Neural crest cell (in vitro differentiated cells): ENCODE data around the gene PCDHB11. TPM values are rescaled to one million over a fixed set of nuclear protein-coding genes. Genes with fewer than 3 reads are reported as not detected.
A peak's percentile ranks its signal among the peaks of the same experiment; 100 is the strongest.
"Not testable (repeated sequence)": the region's sequence is repeated elsewhere in the genome, so short reads cannot be mapped to it uniquely, and the experiment has no call there.

Experiments used
- DNase-seq: peaks from one replicate; pipeline ENCODE4 v3.0.0; 2021; ENCODE audit warnings: low read depth, mixed read lengths, low spot score
- H3K27ac Mint-ChIP-seq: one replicate; pipeline ENCODE4 v1.8.0; 2021; ENCODE audit warnings: mild to moderate bottlenecking, mixed read lengths; ENCODE audit not compliant: unreplicated experiment
- H3K27me3 Mint-ChIP-seq: 2 replicates; pipeline ENCODE4 v1.8.0; 2021; ENCODE audit warnings: low read depth, mild to moderate bottlenecking, mixed read lengths
- H3K36me3 Mint-ChIP-seq: 2 replicates; pipeline ENCODE4 v1.8.0; 2021; ENCODE audit warnings: low read depth, mild to moderate bottlenecking, mixed read lengths
- H3K4me1 Mint-ChIP-seq: 2 replicates; pipeline ENCODE4 v1.8.0; 2021; ENCODE audit warnings: mixed read lengths
- H3K4me3 Mint-ChIP-seq: one replicate; pipeline ENCODE4 v1.8.0; 2021; ENCODE audit warnings: mild to moderate bottlenecking, mixed read lengths
- H3K9me3 Mint-ChIP-seq: 2 replicates; pipeline ENCODE4 v1.8.0; 2021; ENCODE audit warnings: mixed read lengths
- total RNA-seq: library from RNA; stranded (reverse); gene quantifications from 2 replicates; pipeline ENCODE4 v1.2.1, GENCODE V29; 2021
- TF ChIP-seq, protein P1 (sequence below): fragments of 200-600 bp; sonication (generic); conservative IDR thresholded peaks from 2 replicates; pipeline ENCODE4 v1.5.0; 2021; ENCODE audit warnings: antibody characterized with exemption, mild to moderate bottlenecking

The PCDHB11 gene
- total RNA-seq, 1 donor from 2014 or later: 3.6 TPM

DNA sequence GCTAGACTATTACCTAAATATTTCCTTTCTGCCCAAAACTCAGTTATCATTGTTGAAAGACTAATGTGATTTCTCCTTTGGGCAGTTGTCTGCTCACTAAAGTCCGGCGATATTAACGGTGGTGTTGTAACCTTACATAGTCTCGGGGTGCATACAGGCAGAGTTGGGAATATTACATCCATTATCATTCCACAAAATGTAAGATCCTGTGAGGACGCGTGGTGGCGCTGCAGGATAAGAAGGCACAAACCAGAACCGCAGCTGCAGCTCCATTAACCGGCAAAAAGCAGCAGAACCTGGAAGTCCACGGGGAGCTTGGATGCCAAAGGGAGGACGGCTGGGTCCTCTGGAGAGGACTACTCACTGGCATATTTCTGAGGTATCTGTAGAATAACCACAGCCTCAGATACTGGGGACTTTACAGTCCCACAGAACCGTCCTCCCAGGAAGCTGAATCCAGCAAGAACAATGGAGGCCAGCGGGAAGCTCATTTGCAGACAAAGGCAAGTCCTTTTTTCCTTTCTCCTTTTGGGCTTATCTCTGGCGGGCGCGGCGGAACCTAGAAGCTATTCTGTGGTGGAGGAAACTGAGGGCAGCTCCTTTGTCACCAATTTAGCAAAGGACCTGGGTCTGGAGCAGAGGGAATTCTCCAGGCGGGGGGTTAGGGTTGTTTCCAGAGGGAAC is 14.4 kb downstream of the PCDHB11 start, which contains the start of gene PCDHB13:
PCDHB13 (plus strand) TSS at position 264 of the 684 bp plus-strand sequence; CDS start at position 469, 205 bp downstream.
- peak within 1 kb of the TSS; percentile 41 for H3K4me3 Mint-ChIP-seq
- peaks cover 20% of the 10 kb centered on the region for H3K9me3 Mint-ChIP-seq
- peak; percentile 11 for DNase-seq
- H3K4me1 Mint-ChIP-seq, H3K27me3 Mint-ChIP-seq, H3K27ac Mint-ChIP-seq: not testable (repeated sequence)
- H3K36me3 Mint-ChIP-seq: peaks cover 51% of the 10 kb centered on the region
- TF ChIP-seq, protein P1, sequence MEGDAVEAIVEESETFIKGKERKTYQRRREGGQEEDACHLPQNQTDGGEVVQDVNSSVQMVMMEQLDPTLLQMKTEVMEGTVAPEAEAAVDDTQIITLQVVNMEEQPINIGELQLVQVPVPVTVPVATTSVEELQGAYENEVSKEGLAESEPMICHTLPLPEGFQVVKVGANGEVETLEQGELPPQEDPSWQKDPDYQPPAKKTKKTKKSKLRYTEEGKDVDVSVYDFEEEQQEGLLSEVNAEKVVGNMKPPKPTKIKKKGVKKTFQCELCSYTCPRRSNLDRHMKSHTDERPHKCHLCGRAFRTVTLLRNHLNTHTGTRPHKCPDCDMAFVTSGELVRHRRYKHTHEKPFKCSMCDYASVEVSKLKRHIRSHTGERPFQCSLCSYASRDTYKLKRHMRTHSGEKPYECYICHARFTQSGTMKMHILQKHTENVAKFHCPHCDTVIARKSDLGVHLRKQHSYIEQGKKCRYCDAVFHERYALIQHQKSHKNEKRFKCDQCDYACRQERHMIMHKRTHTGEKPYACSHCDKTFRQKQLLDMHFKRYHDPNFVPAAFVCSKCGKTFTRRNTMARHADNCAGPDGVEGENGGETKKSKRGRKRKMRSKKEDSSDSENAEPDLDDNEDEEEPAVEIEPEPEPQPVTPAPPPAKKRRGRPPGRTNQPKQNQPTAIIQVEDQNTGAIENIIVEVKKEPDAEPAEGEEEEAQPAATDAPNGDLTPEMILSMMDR: peak; percentile 52

DNA sequence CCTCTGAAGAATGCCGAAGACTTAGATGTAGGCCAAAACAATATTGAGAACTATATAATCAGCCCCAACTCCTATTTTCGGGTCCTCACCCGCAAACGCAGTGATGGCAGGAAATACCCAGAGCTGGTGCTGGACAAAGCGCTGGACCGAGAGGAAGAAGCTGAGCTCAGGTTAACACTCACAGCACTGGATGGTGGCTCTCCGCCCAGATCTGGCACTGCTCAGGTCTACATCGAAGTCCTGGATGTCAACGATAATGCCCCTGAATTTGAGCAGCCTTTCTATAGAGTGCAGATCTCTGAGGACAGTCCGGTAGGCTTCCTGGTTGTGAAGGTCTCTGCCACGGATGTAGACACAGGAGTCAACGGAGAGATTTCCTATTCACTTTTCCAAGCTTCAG is 15.2 kb downstream of the PCDHB11 start:
- H3K27me3 Mint-ChIP-seq, H3K4me1 Mint-ChIP-seq, DNase-seq, H3K27ac Mint-ChIP-seq, H3K4me3 Mint-ChIP-seq: not testable (repeated sequence)
- Mint-ChIP-seq H3K36me3 (peaks cover 52% of the 10 kb centered on the region), H3K9me3 (peaks cover 21% of the 10 kb centered on the region)

DNA sequence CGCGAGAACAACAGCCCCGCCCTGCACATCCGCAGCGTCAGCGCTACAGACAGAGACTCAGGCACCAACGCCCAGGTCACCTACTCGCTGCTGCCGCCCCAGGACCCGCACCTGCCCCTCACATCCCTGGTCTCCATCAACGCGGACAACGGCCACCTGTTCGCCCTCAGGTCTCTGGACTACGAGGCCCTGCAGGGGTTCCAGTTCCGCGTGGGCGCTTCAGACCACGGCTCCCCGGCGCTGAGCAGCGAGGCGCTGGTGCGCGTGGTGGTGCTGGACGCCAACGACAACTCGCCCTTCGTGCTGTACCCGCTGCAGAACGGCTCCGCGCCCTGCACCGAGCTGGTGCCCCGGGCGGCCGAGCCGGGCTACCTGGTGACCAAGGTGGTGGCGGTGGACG is 16.1 kb downstream of the PCDHB11 start:
- peaks cover 55% of the 10 kb centered on the region for H3K36me3 Mint-ChIP-seq

DNA sequence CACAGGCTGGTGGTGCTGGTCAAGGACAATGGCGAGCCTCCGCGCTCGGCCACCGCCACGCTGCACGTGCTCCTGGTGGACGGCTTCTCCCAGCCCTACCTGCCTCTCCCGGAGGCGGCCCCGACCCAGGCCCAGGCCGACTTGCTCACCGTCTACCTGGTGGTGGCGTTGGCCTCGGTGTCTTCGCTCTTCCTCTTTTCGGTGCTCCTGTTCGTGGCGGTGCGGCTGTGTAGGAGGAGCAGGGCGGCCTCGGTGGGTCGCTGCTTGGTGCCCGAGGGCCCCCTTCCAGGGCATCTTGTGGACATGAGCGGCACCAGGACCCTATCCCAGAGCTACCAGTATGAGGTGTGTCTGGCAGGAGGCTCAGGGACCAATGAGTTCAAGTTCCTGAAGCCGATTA is 16.6 kb downstream of the PCDHB11 start:
- DNase-seq, H3K4me1 Mint-ChIP-seq, H3K27me3 Mint-ChIP-seq, H3K27ac Mint-ChIP-seq, H3K4me3 Mint-ChIP-seq: not testable (repeated sequence)
- Mint-ChIP-seq H3K9me3 (peaks cover 28% of the 10 kb centered on the region), H3K36me3 (peaks cover 56% of the 10 kb centered on the region)

More for the DNA sequence above, 16.1 kb downstream of the PCDHB11 start:
- H3K27me3 Mint-ChIP-seq, H3K4me3 Mint-ChIP-seq, DNase-seq, H3K27ac Mint-ChIP-seq, H3K4me1 Mint-ChIP-seq: not testable (repeated sequence)
- peaks cover 28% of the 10 kb centered on the region for H3K9me3 Mint-ChIP-seq

DNA sequence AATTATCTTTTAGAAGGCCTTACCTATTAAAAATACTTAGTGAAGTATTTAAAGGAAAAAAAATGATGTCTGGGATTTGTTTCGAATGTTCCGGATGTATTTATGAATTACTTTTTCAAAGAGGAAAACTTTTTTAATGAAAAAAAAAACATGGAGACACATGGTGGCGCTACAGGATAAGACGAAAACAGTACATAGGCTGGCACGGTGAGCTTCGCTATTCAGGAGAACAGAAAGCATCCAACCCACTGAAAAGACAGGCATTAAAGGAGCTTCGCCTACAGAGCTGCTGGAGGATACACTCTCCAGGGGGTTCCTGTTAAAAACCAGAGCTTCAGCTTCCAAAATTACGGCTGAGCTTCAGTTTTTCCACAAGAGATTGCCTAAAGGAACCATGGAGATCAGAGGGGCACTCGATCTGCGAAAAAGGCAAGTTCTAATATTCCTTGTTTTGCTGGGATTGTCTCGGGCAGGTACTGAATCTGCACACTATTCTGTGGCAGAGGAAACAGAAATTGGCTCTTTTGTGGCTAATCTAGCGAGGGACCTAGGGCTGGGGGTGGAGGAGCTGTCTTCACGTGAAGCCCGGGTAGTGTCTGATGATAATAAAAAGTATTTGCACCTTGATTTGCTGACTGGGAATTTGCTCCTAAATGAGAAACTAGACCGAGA is 23.8 kb downstream of the PCDHB11 start, which contains the start of gene PCDHB14:
PCDHB14 (plus strand) TSS at position 232 of the 672 bp plus-strand sequence; CDS start at position 395, 163 bp downstream.
- Mint-ChIP-seq H3K4me1 (peaks cover 7% of the 10 kb centered on the region), H3K27ac (peak within 1 kb of the TSS; percentile 90), H3K4me3 (peak within 1 kb of the TSS; percentile 89), H3K9me3 (peaks cover 25% of the 10 kb centered on the region), H3K27me3 (no peaks in the 10 kb centered on the region), H3K36me3 (peaks cover 66% of the 10 kb centered on the region)
- no peak for DNase-seq
- TF ChIP-seq, protein P1: peak; percentile 58

DNA sequence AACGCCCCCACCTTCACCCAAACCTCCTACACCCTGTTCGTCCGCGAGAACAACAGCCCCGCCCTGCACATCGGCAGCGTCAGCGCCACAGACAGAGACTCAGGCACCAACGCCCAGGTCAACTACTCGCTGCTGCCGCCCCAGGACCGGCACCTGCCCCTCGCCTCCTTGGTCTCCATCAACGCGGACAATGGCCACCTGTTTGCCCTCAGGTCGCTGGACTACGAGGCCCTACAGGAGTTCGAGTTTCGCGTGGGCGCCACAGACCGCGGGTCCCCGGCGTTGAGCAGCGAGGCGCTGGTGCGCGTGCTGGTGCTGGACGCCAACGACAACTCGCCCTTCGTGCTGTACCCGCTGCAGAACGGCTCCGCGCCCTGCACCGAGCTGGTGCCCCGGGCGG is 25.4 kb downstream of the PCDHB11 start:
- H3K9me3 Mint-ChIP-seq: peaks cover 22% of the 10 kb centered on the region
- not testable (repeated sequence) for H3K27ac Mint-ChIP-seq, H3K27me3 Mint-ChIP-seq, H3K4me1 Mint-ChIP-seq, H3K4me3 Mint-ChIP-seq, DNase-seq
- H3K36me3 Mint-ChIP-seq: peaks cover 60% of the 10 kb centered on the region

DNA sequence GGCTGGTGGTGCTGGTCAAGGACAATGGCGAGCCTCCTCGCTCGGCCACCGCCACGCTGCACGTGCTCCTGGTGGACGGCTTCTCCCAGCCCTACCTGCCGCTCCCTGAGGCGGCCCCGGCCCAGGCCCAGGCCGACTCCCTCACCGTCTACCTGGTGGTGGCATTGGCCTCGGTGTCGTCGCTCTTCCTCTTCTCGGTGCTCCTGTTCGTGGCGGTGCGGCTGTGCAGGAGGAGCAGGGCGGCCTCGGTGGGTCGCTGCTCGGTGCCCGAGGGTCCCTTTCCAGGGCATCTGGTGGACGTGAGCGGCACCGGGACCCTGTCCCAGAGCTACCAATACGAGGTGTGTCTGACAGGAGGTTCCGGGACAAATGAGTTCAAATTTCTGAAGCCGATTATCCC is 26.0 kb downstream of the PCDHB11 start:
- DNase-seq, H3K4me3 Mint-ChIP-seq, H3K27ac Mint-ChIP-seq, H3K27me3 Mint-ChIP-seq, H3K4me1 Mint-ChIP-seq: not testable (repeated sequence)
- H3K9me3 Mint-ChIP-seq: peaks cover 18% of the 10 kb centered on the region
- H3K36me3 Mint-ChIP-seq: peaks cover 55% of the 10 kb centered on the region
